GM19395 (cell line): Measurements from ENCODE around the gene VSIG1.

ENCODE experiments used
- ATAC-seq: cut with Tn5 transposase; IDR thresholded peaks from one replicate; pipeline ENCODE4 v1.9.1; 2021; ENCODE audit warnings: mild to moderate bottlenecking, moderate library complexity; ENCODE audit not compliant: unreplicated experiment

Gene VSIG1

GRCh38 chrX:108044554-108045256 lies at the start of gene VSIG1:
TSS of gene VSIG1 (plus strand) at chrX:108045065. CDS start at chrX:108045131, 66 bp downstream.
- no peak for ATAC-seq

- no peak for ATAC-seq
Measured at GRCh38 chrX:107996124-107996523, 48.7 kb upstream of the VSIG1 start.

- peak; percentile 12 for ATAC-seq
Measured at GRCh38 chrX:108000751-108001150, 44.1 kb upstream of the VSIG1 start.

- ATAC-seq = peak; percentile 93
Measured at GRCh38 chrX:108001218-108001814, 43.5 kb upstream of the VSIG1 start.

- no peak for ATAC-seq
Measured at GRCh38 chrX:108018656-108019381, 26.0 kb upstream of the VSIG1 start.

GRCh38 chrX:108019382-108019875 lies 25.4 kb upstream of the VSIG1 start:
- no peak for ATAC-seq

- no peak for ATAC-seq
Measured at GRCh38 chrX:108020631-108021030, 24.2 kb upstream of the VSIG1 start.

DNA sequence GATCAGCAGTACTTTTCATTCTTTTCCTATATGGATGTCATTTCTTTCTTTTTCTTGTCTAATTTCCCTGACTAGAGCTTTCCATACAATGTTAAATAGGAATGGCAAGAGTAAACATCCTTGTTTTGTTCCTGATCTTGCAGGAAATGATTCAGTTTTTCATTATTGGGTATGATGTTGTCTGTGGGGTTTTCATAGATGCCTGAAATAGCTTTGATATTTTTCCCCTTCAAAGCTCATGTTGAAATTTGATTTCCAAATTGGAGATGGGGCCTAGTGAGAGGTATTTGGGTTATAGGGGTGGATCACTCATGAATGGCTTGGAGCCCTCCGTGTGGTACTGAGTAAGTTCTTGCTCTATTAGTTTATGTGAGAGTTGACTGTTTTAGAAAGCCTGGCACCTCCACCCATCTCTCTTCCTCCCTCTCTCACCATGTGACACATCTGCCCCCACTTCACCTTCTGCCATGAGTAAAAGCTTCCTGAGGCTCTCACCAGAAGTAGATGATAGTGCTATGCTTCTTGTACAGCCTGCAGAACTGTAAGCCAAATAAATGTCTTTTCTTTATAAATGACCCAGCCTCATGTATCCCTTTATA lies 22.3 kb upstream of the VSIG1 start:
- ATAC-seq = no peak

DNA sequence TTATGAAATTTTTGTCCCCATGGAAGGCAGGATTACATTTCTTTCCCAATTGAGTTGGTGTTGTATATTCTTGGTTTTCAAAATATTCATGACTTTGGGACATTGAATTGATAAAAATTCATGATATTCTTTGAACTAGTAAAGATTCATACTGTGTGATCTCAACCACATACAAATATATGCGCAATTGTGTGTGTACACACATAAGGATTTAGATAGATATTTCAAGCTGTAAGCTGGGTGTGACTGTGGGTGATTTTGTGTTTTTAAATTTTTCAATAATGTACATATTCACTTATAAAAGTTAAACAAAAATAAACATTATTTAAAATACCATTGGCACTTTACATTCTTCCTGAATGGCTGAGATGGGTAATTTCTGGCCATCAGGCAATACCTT lies 19.5 kb upstream of the VSIG1 start:
- ATAC-seq = no peak

DNA sequence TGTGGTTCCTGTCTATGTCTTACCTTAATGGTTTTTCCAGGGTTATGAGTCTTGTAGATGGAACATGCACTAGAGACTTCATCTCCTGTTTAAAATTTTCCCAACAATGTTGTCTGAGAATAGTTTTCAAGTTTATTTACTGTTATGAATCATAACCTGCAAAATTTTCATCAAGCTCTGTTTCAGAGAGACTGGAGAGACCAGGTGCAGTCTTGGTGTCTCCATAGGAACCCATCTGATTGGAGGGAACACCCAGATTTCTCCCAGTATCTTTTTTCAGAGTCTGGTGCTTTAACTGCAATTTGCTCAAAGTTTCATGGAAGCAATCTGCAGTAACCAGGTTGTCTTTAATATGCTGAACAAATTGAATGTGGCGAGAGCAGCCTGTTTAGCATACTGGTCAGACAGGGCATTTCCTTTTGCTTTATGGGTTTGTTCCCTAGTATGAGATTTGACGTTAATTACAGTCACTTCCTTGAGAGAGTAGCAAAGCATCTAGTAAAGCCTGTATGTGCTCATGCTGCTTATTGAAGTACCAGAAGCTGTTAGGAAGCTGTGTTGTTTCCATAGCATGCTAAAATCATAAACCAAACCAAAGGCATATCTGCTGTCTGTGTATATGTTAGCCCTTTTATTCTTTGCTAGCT lies 18.8 kb upstream of the VSIG1 start:
- no peak for ATAC-seq

DNA sequence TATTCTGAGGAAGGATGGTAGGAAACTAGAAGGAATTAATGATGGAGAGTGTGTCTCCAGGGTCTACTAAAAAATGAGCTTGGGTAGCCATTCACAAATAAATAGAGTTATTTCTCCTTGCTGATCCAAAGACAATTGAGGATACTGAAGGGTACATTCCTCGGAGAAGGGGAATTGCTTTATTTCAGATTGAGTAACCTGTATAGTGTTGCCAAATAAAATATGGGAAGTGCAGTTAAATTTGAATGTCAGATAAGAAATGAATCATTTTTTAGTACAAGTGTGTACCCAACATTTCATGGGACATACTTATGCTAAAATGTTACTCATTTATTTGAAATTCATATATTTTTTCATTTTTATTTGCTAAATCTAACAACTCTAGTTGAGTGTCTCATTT lies 16.0 kb upstream of the VSIG1 start:
- ATAC-seq = no peak

GRCh38 chrX:108029928-108030711 lies 14.7 kb upstream of the VSIG1 start:
- ATAC-seq = peak; percentile 61

- ATAC-seq = no peak
Measured at GRCh38 chrX:108032944-108033343, 11.9 kb upstream of the VSIG1 start.

DNA sequence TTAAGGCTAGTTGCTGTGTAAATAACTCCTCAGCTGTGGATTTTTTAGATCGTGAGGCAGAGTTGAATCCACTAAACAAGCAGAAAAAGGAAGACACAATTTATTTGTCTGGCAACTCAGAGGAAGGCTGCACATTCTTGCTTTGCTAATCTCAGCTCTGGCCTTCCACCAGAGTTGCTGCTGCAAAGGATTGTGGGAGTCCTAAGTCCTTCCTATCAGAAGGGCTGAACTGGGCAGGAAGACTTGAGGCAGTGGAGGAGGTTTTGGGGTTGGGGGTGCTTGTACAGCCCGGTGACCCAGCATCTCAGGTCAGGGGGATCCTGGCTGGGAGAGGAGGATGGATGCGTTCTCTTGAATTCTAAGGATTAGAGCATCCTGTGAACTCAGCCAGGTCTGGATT lies 11.0 kb upstream of the VSIG1 start:
- ATAC-seq = no peak

DNA sequence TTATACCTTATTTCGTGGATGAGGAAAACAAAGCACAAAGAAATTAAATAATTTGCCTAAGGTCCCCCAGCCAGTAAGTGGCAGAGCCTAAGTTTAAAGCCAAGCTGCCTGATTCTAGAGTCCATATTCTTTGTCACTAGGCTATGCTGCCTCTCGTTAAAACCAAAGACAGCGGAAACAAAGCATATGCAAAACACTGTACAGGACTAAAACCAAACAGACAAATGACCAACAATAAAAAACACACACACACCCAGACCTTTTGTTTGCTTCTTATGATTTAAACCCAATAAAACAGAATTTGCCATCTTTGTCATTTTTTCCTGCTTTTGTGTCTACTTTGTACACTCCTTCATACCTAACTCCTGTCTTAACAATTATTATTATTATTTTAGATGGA lies 10.1 kb upstream of the VSIG1 start:
- no peak for ATAC-seq

GRCh38 chrX:108036298-108036973 lies 8.4 kb upstream of the VSIG1 start:
- ATAC-seq = no peak

- no peak for ATAC-seq
Measured at GRCh38 chrX:108049649-108050048, 4.8 kb downstream of the VSIG1 start.

- no peak for ATAC-seq
Measured at GRCh38 chrX:108053218-108053617, 8.4 kb downstream of the VSIG1 start.

DNA sequence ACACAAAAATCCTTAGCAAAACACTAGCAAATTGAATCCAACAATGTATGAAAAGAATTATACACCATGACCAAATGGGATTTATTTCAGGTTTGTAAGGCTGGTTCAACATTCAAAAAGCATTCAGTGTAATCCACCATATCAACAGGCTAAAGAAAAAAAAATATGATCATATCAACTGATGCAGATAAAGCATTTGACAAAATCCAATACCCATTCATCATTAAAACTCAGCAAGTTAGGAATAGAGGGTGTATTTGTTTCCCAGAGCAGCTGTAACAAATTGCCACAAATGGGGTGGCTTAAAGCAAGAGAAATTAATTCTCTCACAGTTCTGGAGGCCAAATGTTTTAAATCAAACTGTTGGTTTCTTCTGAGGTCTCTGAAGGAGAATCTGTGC lies 10.7 kb downstream of the VSIG1 start:
- ATAC-seq = no peak

DNA sequence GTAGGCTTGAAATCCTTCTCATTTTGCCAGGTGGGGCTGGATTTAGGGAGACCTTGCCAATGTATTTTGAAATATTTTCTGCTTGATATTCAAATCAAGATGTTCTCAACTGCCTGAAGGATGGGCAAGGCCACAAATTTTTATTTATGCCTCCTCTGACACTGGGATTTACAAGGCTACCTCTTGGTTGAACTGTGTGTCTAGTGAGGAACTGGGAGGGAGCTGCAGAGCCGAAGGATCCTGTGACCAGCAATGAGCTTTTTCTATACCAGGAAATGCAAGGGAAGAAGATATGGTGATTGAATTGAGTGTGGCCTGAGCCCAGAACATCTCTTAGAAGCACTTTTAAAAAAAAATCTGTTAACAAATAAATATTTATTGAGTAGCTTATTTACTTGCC lies 14.9 kb downstream of the VSIG1 start:
- ATAC-seq = no peak
